ENCODE measurements around the gene NTHL1. TPM values are rescaled to one million over a fixed set of nuclear protein-coding genes. Genes with fewer than 3 reads are reported as not detected.

Gene NTHL1
- polyA plus RNA-seq, 6 donors from 2014 or later: 21.4 to 38.3 (median 26.0) TPM

DNA sequence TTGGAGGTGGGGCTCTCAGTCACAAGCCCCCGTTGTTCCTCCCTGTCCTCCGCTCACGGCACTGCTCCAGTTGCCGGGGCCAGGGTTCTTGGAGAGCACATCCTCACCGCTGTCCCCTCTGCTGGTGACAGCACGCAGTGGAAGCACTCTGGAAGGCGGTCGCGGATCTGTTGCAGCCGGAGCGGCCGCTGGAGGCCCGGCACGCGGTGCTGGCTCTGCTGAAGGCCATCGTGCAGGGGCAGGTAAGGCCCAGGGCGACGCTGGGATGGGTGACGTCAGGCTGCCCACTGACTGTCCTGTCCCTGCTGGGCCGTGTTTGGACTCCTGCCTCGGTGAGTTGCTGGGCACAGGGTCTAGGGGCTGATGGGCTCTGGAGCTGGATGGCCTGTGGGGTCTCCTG, 5.6 kb upstream of the NTHL1 start:
- no peaks in the 10 kb centered on the region for H3K27me3 Mint-ChIP-seq
- H3K27ac Mint-ChIP-seq: peak overlapping the region in 1 of 6 donors; percentile 28
- peaks cover 11 to 13% (median 11%) of the 10 kb centered on the region in 3 donors for H3K4me1 Mint-ChIP-seq
- H3K4me3 Mint-ChIP-seq: peak overlapping the region in 1 of 8 donors; percentile 43
- ATAC-seq (ENCODE audit: low read depth in 2 of 2) (no peak), DNase-seq (no peak)
- H3K9me3 Mint-ChIP-seq: no peaks in the 10 kb centered on the region
- H3K36me3 Mint-ChIP-seq: peaks cover 0 to 5% of the 10 kb centered on the region in 2 donors

DNA sequence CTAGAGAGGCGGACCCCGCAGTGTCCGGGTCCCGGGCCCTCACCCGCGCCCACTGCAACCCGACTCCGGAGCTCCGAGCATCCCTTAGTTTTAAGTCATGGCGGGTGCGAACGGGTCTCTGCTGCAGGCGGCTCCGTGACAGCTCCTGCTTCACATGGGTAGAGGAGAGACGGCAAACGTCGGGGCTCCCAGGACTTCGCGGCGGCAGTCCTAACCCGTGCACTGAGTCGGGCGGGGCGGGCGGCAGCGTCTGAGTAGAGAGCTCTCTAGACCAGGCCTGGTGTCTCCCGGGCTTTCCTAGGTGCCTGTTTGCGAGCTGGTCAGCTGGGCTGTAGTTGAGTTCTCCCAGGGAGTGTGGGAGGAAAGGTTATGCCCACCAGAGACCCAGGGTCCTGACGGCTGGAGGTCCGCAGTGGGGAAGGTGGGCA, 496 bp upstream of the NTHL1 start:
- H3K27me3 Mint-ChIP-seq: no peaks in the 10 kb centered on the region
- H3K4me1 Mint-ChIP-seq: peaks cover 20 to 25% (median 23%) of the 10 kb centered on the region in 3 donors
- peak overlapping the region in 5 of 6 donors; percentile 43 to 90 (median 75) for H3K27ac Mint-ChIP-seq
- H3K4me3 Mint-ChIP-seq: peak overlapping the region; percentile 86 to 97 (median 92)
- ATAC-seq (ENCODE audit: low read depth in 2 of 2): no peak
- H3K36me3 Mint-ChIP-seq: no peaks in the 10 kb centered on the region
- DNase-seq: no peak
- no peaks in the 10 kb centered on the region for H3K9me3 Mint-ChIP-seq

DNA sequence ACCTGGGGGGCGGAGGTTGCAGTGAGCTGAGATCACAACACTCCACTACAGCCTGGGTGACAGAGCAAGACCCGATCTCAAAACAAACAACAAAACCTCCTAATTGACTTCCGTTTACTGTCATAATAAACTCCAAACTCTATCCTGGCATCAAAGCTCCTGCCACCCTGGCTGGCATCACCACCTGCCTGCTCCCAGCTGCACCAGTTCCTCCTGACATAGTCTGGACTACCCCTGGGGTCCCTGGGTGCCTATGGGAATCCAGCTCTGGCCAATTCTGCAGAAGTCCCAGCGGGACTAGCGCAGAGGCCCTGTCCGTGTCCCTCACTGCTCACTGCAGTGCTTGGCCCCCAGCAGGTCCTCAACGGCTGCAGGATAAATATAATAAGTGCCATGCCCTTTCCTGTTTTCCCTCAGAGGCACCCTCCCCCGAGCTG, 723 bp downstream of the NTHL1 start:
- no peaks in the 10 kb centered on the region for H3K9me3 Mint-ChIP-seq
- peaks cover 23 to 25% (median 24%) of the 10 kb centered on the region in 3 donors for H3K4me1 Mint-ChIP-seq
- peak overlapping the region; percentile 86 to 97 (median 94) for H3K4me3 Mint-ChIP-seq
- ATAC-seq (ENCODE audit: low read depth in 2 of 2) (no peak), DNase-seq (no peak)
- no peaks in the 10 kb centered on the region for H3K27me3 Mint-ChIP-seq
- H3K27ac Mint-ChIP-seq: peak overlapping the region in 2 of 6 donors; percentile 87 to 89
- H3K36me3 Mint-ChIP-seq: no peaks in the 10 kb centered on the region

DNA sequence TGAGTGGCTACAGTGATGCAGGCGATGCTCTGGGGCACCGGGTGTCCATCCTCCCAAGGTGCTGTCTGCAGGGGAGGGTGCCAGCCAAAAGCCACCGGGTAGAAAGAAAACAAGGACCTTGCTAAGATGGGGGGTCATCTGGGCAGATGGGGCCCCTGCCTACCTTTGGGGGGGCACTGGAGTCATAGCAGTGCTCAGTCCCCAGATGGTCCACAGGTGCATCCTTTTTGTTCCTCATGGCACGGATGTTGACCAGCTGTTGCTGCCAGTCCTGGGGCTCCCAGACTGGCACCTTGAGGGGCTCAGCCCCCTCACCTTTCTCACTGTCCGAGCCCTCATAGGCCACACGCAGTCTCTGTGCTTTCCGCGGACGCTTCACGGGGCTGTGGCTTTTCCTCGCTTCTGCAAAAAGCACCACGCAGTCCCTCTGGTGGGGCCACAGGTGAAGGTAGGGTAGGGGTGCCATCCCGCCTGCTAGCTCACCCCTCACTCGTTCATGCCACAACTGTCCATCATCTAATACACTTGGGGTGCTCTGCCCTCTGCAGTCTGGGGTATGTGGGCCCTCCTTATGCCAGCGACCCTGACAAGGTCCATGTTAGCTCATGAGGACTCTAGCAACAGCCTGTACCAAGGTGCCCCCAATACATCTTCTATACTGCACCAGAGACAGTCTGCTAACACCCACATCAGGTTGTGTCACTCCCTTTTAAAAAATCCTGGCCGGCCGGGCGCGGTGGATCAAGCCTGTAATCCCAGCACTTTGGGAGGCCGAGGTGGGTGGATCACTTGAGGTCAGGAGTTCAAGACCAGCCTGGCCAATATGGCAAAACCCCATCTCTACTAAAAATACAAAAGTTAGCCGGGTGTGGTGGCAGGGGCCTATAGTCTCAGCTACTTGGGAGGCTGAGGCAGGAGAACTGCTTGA, 1.4 kb downstream of the NTHL1 start:
- DNase-seq: no peak
- Mint-ChIP-seq H3K4me1 (peaks cover 23 to 25% (median 24%) of the 10 kb centered on the region in 3 donors), H3K27me3 (no peaks in the 10 kb centered on the region), H3K4me3 (peak overlapping the region; percentile 78 to 97 (median 92)), H3K36me3 (no peaks in the 10 kb centered on the region), H3K9me3 (no peaks in the 10 kb centered on the region), H3K27ac (peak overlapping the region in 1 of 6 donors; percentile 55)
- no peak for ATAC-seq (ENCODE audit: low read depth in 2 of 2)

GRCh38 chr16:2044541-2044940, 3.1 kb downstream of the NTHL1 start:
- H3K9me3 Mint-ChIP-seq: no peaks in the 10 kb centered on the region
- no peaks in the 10 kb centered on the region for H3K27me3 Mint-ChIP-seq
- H3K36me3 Mint-ChIP-seq: no peaks in the 10 kb centered on the region
- H3K27ac Mint-ChIP-seq: peak overlapping the region in 1 of 6 donors; percentile 47
- DNase-seq (no peak), ATAC-seq (ENCODE audit: low read depth in 2 of 2) (no peak)
- H3K4me1 Mint-ChIP-seq: peaks cover 23 to 25% (median 24%) of the 10 kb centered on the region in 3 donors
- H3K4me3 Mint-ChIP-seq: no peak overlapping the region

GRCh38 chr16:2043667-2044451, 3.8 kb downstream of the NTHL1 start:
- no peaks in the 10 kb centered on the region for H3K27me3 Mint-ChIP-seq
- no peak overlapping the region for H3K4me3 Mint-ChIP-seq
- H3K36me3 Mint-ChIP-seq: no peaks in the 10 kb centered on the region
- DNase-seq (no peak), ATAC-seq (ENCODE audit: low read depth in 2 of 2) (no peak)
- H3K4me1 Mint-ChIP-seq: peaks cover 19 to 22% (median 20%) of the 10 kb centered on the region in 3 donors
- H3K27ac Mint-ChIP-seq: no peak overlapping the region
- no peaks in the 10 kb centered on the region for H3K9me3 Mint-ChIP-seq

- Mint-ChIP-seq H3K27ac (no peak overlapping the region), H3K36me3 (no peaks in the 10 kb centered on the region), H3K9me3 (no peaks in the 10 kb centered on the region), H3K4me1 (peaks cover 11 to 15% (median 13%) of the 10 kb centered on the region in 3 donors), H3K4me3 (no peak overlapping the region), H3K27me3 (no peaks in the 10 kb centered on the region)
- ATAC-seq (ENCODE audit: low read depth in 2 of 2) (no peak), DNase-seq (no peak)
These were observed 4.5 kb downstream of the NTHL1 start for GRCh38 chr16:2042986-2043666.

DNA sequence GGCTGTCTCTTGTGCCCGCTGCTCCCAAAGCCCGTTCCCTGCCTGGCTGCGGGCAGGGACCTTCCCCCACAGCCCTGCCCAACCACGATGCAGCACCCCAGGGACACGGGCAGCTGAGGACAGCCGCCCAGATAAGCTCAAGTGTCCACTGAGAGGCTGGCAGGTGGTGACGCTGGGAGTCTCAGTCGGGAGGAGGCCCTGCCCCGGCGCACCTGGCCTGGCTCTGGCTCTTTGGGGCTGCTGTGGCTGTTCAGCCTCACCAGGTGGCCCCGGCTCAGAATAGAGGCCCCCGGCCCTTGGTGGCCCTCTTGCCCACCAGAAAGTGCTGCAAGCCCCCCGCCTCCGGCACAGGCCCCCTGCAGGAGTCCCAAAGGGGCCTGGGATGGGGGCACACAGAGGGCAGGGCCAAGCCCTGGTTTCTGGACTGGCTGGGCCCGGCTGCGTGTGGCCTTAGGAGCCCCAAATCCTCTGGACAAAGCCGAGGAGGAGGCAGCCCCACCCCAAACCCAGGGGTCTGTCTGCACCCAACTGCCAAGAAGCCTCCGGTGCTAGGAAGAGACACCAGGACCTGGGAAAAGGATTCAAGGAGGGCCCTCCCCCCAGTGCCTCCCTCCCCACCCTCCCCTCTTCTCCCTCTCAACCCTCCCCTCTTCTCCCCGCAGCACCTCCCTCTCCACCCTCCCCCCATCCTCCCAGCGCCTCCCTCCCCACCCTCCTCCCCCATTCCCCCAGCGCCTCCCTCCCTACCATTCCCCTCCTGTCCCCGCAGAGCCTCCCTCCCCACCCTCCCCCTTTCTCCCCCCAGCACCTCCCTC, 5.3 kb downstream of the NTHL1 start:
- no peaks in the 10 kb centered on the region for H3K36me3 Mint-ChIP-seq
- no peak for DNase-seq
- no peak overlapping the region for H3K4me3 Mint-ChIP-seq

GRCh38 chr16:2040787-2041522, 6.7 kb downstream of the NTHL1 start:
- no peak overlapping the region for H3K4me3 Mint-ChIP-seq

More for the DNA sequence above, 5.3 kb downstream of the NTHL1 start:
- no peak overlapping the region for H3K27ac Mint-ChIP-seq
- no peaks in the 10 kb centered on the region for H3K27me3 Mint-ChIP-seq
- peaks cover 10 to 15% (median 13%) of the 10 kb centered on the region in 3 donors for H3K4me1 Mint-ChIP-seq
- ATAC-seq (ENCODE audit: low read depth in 2 of 2): no peak
- H3K9me3 Mint-ChIP-seq: no peaks in the 10 kb centered on the region

DNA sequence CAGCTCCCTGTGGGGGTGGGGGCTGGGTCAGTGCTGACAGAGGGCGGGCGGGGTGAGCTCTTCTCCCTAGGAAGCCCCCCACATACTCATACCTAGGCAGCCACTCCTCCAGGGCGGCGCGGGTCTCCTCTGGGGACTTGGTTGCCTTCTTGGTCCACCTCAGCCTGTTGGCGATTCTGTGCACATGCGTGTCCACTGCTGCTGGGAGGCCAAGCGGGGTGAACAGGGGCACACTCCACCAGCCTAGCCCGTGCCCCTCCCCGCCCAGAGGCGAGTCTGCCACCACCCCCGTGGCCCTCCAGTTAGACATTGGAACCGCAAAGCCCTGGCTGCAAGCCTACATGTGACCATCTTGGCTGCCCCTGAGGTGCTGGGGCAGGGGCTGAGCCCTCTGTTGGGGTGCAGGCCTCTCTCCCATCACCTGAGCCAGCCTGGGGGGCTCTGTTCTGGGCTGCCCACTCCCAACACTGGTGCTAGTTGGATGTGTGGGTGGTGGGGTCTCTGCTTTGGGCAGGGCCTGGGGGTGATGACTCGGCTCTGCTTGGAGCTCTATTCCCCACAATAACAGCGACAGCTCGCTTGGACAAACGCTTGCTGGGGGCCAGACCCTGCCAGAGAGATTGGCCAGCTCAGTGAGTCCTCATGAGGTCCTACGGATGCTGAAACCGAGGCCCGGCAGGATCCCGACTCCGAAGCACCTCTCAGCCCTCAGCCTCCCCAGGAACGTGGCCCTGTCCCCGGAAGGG, 7.4 kb downstream of the NTHL1 start:
- DNase-seq: no peak
- no peaks in the 10 kb centered on the region for H3K9me3 Mint-ChIP-seq
- H3K27ac Mint-ChIP-seq: no peak overlapping the region
- H3K27me3 Mint-ChIP-seq: no peaks in the 10 kb centered on the region
- H3K4me3 Mint-ChIP-seq: no peak overlapping the region
- H3K4me1 Mint-ChIP-seq: peaks cover 0 to 6% (median 0%) of the 10 kb centered on the region in 3 donors
- H3K36me3 Mint-ChIP-seq: no peaks in the 10 kb centered on the region
- no peak for ATAC-seq (ENCODE audit: low read depth in 2 of 2)

More at GRCh38 chr16:2040787-2041522, 6.7 kb downstream of the NTHL1 start:
- no peak for DNase-seq
- ATAC-seq (ENCODE audit: low read depth in 2 of 2): no peak
- Mint-ChIP-seq H3K9me3 (no peaks in the 10 kb centered on the region), H3K27me3 (no peaks in the 10 kb centered on the region), H3K27ac (no peak overlapping the region), H3K4me1 (peaks cover 0 to 6% (median 0%) of the 10 kb centered on the region in 3 donors), H3K36me3 (no peaks in the 10 kb centered on the region)

DNA sequence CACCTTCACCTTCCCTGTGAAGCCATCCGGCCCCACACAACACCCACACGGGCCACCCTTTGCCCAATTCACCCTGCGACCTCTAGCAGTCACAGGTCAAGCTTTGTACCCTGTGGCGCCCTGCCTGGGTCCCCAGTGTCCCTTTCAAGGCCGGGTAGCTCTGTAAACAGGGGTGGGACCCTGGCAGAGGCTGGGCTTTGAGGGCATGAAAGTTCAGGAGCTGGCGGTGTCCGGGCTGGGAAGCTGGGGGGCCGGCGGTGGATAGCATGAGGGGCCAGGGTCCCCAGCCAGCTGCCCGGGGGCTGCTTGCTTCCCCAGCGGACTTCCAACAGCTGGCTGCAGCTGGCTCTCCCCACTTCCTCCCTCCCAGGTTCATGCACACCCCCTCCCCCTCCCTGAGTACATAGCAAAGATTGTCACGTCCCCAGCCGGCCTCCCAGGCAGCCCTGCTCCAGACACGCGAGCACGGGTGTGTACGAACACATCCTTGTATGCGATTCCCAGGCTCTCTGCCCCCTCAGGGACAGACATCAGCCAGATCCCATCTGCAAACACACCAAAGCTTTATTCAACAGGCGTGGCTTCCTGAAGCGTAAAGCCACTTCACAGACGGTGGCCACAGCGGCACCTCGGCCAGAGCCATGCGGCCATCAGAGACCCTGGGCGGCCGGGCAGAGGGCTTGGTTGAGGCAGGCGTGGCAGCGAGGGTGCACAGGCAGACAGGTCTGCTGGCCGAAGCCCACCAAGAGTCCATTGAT, 8.2 kb downstream of the NTHL1 start:
- H3K4me1 Mint-ChIP-seq: peaks cover 0 to 6% (median 0%) of the 10 kb centered on the region in 3 donors

More for the DNA sequence above, 8.2 kb downstream of the NTHL1 start:
- Mint-ChIP-seq H3K9me3 (no peaks in the 10 kb centered on the region), H3K27ac (no peak overlapping the region), H3K36me3 (no peaks in the 10 kb centered on the region), H3K4me3 (no peak overlapping the region), H3K27me3 (peaks cover 0 to 5% (median 0%) of the 10 kb centered on the region in 3 donors)
- DNase-seq (no peak), ATAC-seq (ENCODE audit: low read depth in 2 of 2) (no peak)
